Measurements from ENCODE around the gene TPT1. TPM values are rescaled to one million over a fixed set of nuclear protein-coding genes. Genes with fewer than 3 reads are reported as not detected.

Gene TPT1
- total and polyA plus RNA-seq, 9 of the 15 experiments (the other 6 are each of a cell fraction or from before 2014, with no cell fraction given), result 602 to 2,508 (median 1,784) TPM

DNA sequence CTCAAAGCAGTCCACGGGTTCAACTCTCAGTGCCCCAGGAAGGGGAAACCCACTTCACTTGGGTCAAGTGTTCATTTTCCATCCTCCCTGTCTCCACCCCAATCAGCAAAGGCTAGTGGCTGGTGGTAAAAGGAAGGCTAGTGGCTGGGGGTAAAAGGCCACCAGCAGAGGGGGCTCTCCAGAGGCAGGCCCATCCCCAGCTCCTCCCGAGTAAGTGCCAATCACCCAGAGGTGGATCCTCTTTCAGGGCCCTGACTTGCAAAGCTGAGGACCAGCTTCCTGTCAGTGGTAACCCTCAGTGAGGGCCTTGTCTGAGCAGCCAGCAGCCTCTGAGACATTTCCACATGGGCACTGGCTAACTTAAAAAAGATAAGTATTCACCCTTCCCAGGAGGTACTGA is 22.0 kb upstream of the TPT1 start (continued):
- TF ChIP-seq PYGO2 (tag; IDR thresholded peaks at IDR 0.05) (no peak), CTCFL (IDR thresholded peaks at IDR 0.05; ENCODE audit: borderline replicate concordance, insufficient read depth, low read depth, low read length, poor library complexity, severe bottlenecking) (peak; percentile 41), ZBTB7A (IDR thresholded peaks at IDR 0.05; ENCODE audit: borderline replicate concordance, control insufficient read depth, low read depth, low read length) (0 out of 2 replicates have a peak, but pooled peaks have one; percentile 21)

DNA sequence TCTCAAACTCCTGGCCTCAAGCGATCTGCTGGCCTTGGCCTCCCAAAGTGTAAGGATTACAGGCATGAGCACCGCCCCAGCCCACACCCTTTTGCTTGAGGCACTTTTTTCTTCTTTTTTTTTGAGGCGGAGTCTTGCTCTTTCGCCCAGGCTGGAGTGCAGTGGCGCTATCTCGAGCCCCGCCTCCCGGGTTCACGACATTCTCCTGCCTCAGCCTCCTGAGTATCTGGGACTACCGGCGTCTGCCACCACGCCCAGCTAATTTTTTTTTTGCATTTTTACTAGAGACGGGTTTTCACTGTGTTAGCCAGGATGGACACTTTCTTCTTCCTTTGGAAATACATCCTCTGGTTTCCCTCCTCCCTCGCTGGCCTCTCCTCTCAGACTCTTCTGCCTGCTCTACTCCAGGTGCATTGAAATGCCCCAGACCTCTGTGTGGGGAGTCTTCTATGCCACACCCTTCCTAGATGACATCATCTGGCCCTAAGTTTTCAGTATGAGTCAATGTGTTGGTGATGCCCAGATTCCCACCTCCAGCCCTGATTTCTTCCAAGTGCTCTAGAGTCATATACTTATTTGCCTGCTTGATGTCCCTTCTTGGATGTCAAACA is 20.7 kb upstream of the TPT1 start:
- in situ Hi-C loops (cut with MboI) (loop anchor here (25.0 kb wide), 1 partner anchor 351 kb away; the partner anchor contains the start of gene CBY2), intact Hi-C loops (cut with micrococcal nuclease) (no loop called here)
- peak overlapping the region; percentile 47; the same call in 1 of the 3 replicates for H3K27ac ChIP-seq (ENCODE audit: extremely low read depth, low read depth, low read length)
- CTCF ChIA-PET (ENCODE audit: low intra/inter-chr PET ratio), result no interaction called here
- WGBS (ENCODE audit: insufficient coverage, low coverage, missing lambda C conversion rate), result 0% methylated on average over 13 of the region's 14 CpGs
- 0 out of 2 replicates have a peak overlapping the region, but pooled peaks have one; percentile 15 for H3K4me3 ChIP-seq
- FAIRE-seq (peak; percentile 72), ATAC-seq (peak; percentile 89), DNase-seq (ENCODE audit: extremely low read depth in 1 of 4, low spot score in 3 of 4) (peak; percentile 32 to 82 (median 38))
- peak overlapping the region in 1 of 2 experiments; percentile 64; a peak in 1 of 4 replicates for H3K9ac ChIP-seq (ENCODE audit: insufficient read depth in 1 of 2, low read depth in 2 of 2, low read length in 2 of 2)
- no TSS peak for BruUV-seq (replicated peaks)
- H3K4me1 ChIP-seq (replicated peaks in 1 of 2; ENCODE audit: control insufficient read depth in 2 of 2, insufficient read depth in 2 of 2, low read length in 2 of 2), result peaks cover 0 to 18% of the 10 kb centered on the region in 2 experiments; a peak in 3 of 5 replicates
- POLR2A ChIA-PET, result interaction anchor here (1.0 to 2.2 kb wide), 2 partner anchors 20 to 159 kb away, joined by 3 to 15 read pairs; partner anchors contain the start of gene TPT1
- H3K4me2 ChIP-seq (ENCODE audit: insufficient read depth, low read length), result peak overlapping the region; percentile 59
- H3K9me1 ChIP-seq (ENCODE audit: control insufficient read depth, insufficient read depth, low read length), result no peaks in the 10 kb centered on the region
- no peaks in the 10 kb centered on the region for H3K79me2 ChIP-seq (ENCODE audit: control insufficient read depth, insufficient read depth, low read length)
- H2AFZ ChIP-seq (ENCODE audit: low read depth, low read length), result peak overlapping the region; percentile 74
- H3K27me3 ChIP-seq (ENCODE audit: control insufficient read depth in 2 of 2, insufficient read depth in 2 of 2, low read length in 2 of 2), result no peaks in the 10 kb centered on the region
- no peaks in the 10 kb centered on the region for H4K20me1 ChIP-seq (replicated peaks; ENCODE audit: control insufficient read depth, insufficient read depth, low read length)
- H3K9me3 ChIP-seq (replicated peaks; ENCODE audit: control insufficient read depth, insufficient read depth, low read depth, low read length), result no peaks in the 10 kb centered on the region
- H3K36me3 ChIP-seq (ENCODE audit: control insufficient read depth, insufficient read depth, low read length), result no peaks in the 10 kb centered on the region; the same call in 2 of the 3 replicates
- TF ChIP-seq CTBP1 (IDR thresholded peaks at IDR 0.05; ENCODE audit: borderline replicate concordance) (no peak), HMBOX1 (IDR thresholded peaks at IDR 0.05) (no peak), ZNF140 (CRISPR knock-in tag; IDR thresholded peaks at IDR 0.05) (no peak), HDAC2 (IDR thresholded peaks at IDR 0.05) (0 out of 2 replicates have a peak, but pooled peaks have one; percentile 36), BRD4 (IDR thresholded peaks at IDR 0.05) (no peak), TGIF2 (CRISPR knock-in tag; IDR thresholded peaks at IDR 0.05) (no peak), DPF2 (IDR thresholded peaks at IDR 0.05) (peak; percentile 61; the same call in 1 of the 2 replicates), JUN (IDR thresholded peaks at IDR 0.05; ENCODE audit: borderline replicate concordance, low read depth, low read length) (peak; percentile 51; the same call in 1 of the 2 replicates), JUN (CRISPR knock-in tag; IDR thresholded peaks at IDR 0.05; ENCODE audit: borderline replicate concordance) (no peak), ZNF384 (IDR thresholded peaks at IDR 0.05; ENCODE audit: low read depth, low read length) (peak; percentile 69), EP400 (IDR thresholded peaks at IDR 0.05) (peak; percentile 59)
- TF ChIP-seq, protein P1, sequence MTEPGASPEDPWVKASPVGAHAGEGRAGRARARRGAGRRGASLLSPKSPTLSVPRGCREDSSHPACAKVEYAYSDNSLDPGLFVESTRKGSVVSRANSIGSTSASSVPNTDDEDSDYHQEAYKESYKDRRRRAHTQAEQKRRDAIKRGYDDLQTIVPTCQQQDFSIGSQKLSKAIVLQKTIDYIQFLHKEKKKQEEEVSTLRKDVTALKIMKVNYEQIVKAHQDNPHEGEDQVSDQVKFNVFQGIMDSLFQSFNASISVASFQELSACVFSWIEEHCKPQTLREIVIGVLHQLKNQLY (CRISPR knock-in tag; conservative IDR thresholded peaks at IDR 0.05), result no peak
- TF ChIP-seq, protein P2, sequence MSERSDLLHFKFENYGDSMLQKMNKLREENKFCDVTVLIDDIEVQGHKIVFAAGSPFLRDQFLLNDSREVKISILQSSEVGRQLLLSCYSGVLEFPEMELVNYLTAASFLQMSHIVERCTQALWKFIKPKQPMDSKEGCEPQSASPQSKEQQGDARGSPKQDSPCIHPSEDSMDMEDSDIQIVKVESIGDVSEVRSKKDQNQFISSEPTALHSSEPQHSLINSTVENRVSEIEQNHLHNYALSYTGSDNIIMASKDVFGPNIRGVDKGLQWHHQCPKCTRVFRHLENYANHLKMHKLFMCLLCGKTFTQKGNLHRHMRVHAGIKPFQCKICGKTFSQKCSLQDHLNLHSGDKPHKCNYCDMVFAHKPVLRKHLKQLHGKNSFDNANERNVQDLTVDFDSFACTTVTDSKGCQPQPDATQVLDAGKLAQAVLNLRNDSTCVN (CRISPR knock-in tag; IDR thresholded peaks at IDR 0.05), result no peak
